ENCODE data around the gene PKN1.

- no peak for TF ChIP-seq CTCF (IDR thresholded peaks at IDR 0.05; ENCODE audit: low read depth, low read length)
- TF ChIP-seq, protein P1, sequence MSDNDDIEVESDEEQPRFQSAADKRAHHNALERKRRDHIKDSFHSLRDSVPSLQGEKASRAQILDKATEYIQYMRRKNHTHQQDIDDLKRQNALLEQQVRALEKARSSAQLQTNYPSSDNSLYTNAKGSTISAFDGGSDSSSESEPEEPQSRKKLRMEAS (IDR thresholded peaks at IDR 0.05; ENCODE audit: low read depth, low read length): no peak
Observed at GRCh38 chr19:14516746-14517438, 83.8 kb downstream of the PKN1 start.
